Measurements from ENCODE around the gene PAX2. TPM values are rescaled to one million over a fixed set of nuclear protein-coding genes. Genes with fewer than 3 reads are reported as not detected.

PAX2 gene
- polyA plus RNA-seq, 3 donors = not detected

- no peaks in the 10 kb centered on the region for H3K79me2 ChIP-seq (ENCODE audit: insufficient read depth, low read length)
- no peak overlapping the region for H3K4me3 ChIP-seq (replicated peaks in 1 of 3; ENCODE audit: low read depth in 2 of 3, low read length in 3 of 3)
- no peak overlapping the region for H3K9ac ChIP-seq (ENCODE audit: insufficient read depth, low read length, poor library complexity, severe bottlenecking)
- H3K27me3 Mint-ChIP-seq (ENCODE audit: low read depth in 3 of 3) = peaks cover 47 to 59% (median 49%) of the 10 kb centered on the region in 3 donors
- no peaks in the 10 kb centered on the region for H3K36me3 Mint-ChIP-seq
- H3K4me1 ChIP-seq (ENCODE audit: control insufficient read depth in 1 of 2, insufficient read depth in 2 of 2, low read length in 2 of 2) = no peaks in the 10 kb centered on the region
- H3K27ac Mint-ChIP-seq = no peak overlapping the region
- WGBS (ENCODE audit: insufficient coverage) = 60% methylated on average over 6 of the region's 7 CpGs
- no peaks in the 10 kb centered on the region for H3K4me1 Mint-ChIP-seq
- no peak overlapping the region for H3K4me2 ChIP-seq (replicated peaks; ENCODE audit: extremely low read depth, low read length, poor library complexity, severe bottlenecking)
- no peaks in the 10 kb centered on the region for H3K36me3 ChIP-seq (replicated peaks in 1 of 2; ENCODE audit: control insufficient read depth in 1 of 2, insufficient read depth in 2 of 2, low read length in 2 of 2)
- no peak for TF ChIP-seq CTCF (IDR thresholded peaks at IDR 0.05)
- H3K27me3 ChIP-seq (ENCODE audit: control insufficient read depth in 2 of 2, insufficient read depth in 2 of 2, low read length in 2 of 2) = peaks cover 0 to 37% of the 10 kb centered on the region in 2 donors
- H3K27ac ChIP-seq (ENCODE audit: low read depth in 1 of 2, low read length in 2 of 2) = no peak overlapping the region
- DNase-seq = no peak
- H3K4me3 Mint-ChIP-seq = no peak overlapping the region
- intact Hi-C loops (cut with micrococcal nuclease) = no loop called here
- no peaks in the 10 kb centered on the region for H3K9me3 ChIP-seq (replicated peaks in 1 of 2; ENCODE audit: control insufficient read depth in 1 of 2, insufficient read depth in 1 of 2, low read length in 2 of 2)
- no peak overlapping the region for H2AFZ ChIP-seq (ENCODE audit: insufficient read depth, low read depth, low read length, poor library complexity, severe bottlenecking)
- H3K9me3 Mint-ChIP-seq = peaks cover 0 to 2% (median 0%) of the 10 kb centered on the region in 7 donors
- no peaks in the 10 kb centered on the region for H4K20me1 ChIP-seq (ENCODE audit: insufficient read depth, low read length)
These were observed 58.5 kb downstream of the PAX2 start for GRCh38 chr10:100803908-100804307.

- Mint-ChIP-seq H3K27ac (peak overlapping the region in 1 of 7 donors; percentile 47), H3K4me3 (no peak overlapping the region), H3K27me3 (ENCODE audit: low read depth in 3 of 3) (peaks cover 41 to 68% (median 42%) of the 10 kb centered on the region in 3 donors), H3K36me3 (no peaks in the 10 kb centered on the region), H3K9me3 (peaks cover 0 to 2% (median 0%) of the 10 kb centered on the region in 7 donors), H3K4me1 (no peaks in the 10 kb centered on the region)
- H3K27me3 ChIP-seq (ENCODE audit: control insufficient read depth in 2 of 2, insufficient read depth in 2 of 2, low read length in 2 of 2) = peaks cover 0 to 36% of the 10 kb centered on the region in 2 donors
- no peak overlapping the region for H3K4me3 ChIP-seq (replicated peaks in 1 of 3; ENCODE audit: low read depth in 2 of 3, low read length in 3 of 3)
- H3K9ac ChIP-seq (ENCODE audit: insufficient read depth, low read length, poor library complexity, severe bottlenecking) = no peak overlapping the region
- H3K4me1 ChIP-seq (ENCODE audit: control insufficient read depth in 1 of 2, insufficient read depth in 2 of 2, low read length in 2 of 2) = no peaks in the 10 kb centered on the region
- no peaks in the 10 kb centered on the region for H3K9me3 ChIP-seq (replicated peaks in 1 of 2; ENCODE audit: control insufficient read depth in 1 of 2, insufficient read depth in 1 of 2, low read length in 2 of 2)
- TF ChIP-seq CTCF (IDR thresholded peaks at IDR 0.05) = no peak
- no peaks in the 10 kb centered on the region for H4K20me1 ChIP-seq (ENCODE audit: insufficient read depth, low read length)
- no peak overlapping the region for H3K4me2 ChIP-seq (replicated peaks; ENCODE audit: extremely low read depth, low read length, poor library complexity, severe bottlenecking)
- 83% methylated on average over 14 of the region's 14 CpGs for WGBS (ENCODE audit: insufficient coverage)
- no peak overlapping the region for H2AFZ ChIP-seq (ENCODE audit: insufficient read depth, low read depth, low read length, poor library complexity, severe bottlenecking)
- no peak for DNase-seq
- no peaks in the 10 kb centered on the region for H3K79me2 ChIP-seq (ENCODE audit: insufficient read depth, low read length)
- no peaks in the 10 kb centered on the region for H3K36me3 ChIP-seq (replicated peaks in 1 of 2; ENCODE audit: control insufficient read depth in 1 of 2, insufficient read depth in 2 of 2, low read length in 2 of 2)
- H3K27ac ChIP-seq (ENCODE audit: low read depth in 1 of 2, low read length in 2 of 2) = no peak overlapping the region
- intact Hi-C loops (cut with micrococcal nuclease) = no loop called here
These were observed 60.4 kb downstream of the PAX2 start for GRCh38 chr10:100805543-100806355.

Measured in CD14-positive monocyte (primary cell).